Endothelial cell of umbilical vein (primary cell): ENCODE data around the gene GMEB2.

Experiments used
- EZH2 ChIP-seq: IDR thresholded peaks from 2 replicates; pipeline ENCODE4 v1.6.1; 2012; ENCODE audit warnings: borderline replicate concordance, low read depth, mild to moderate bottlenecking, moderate library complexity, low read length, inconsistent platforms; ENCODE audit not compliant: severe bottlenecking
- FOS ChIP-seq: IDR thresholded peaks from 2 replicates; pipeline ENCODE4 v1.6.1; 2011; ENCODE audit warnings: mild to moderate bottlenecking, low read length, moderate library complexity, borderline replicate concordance; ENCODE audit not compliant: insufficient read depth
- GATA2 ChIP-seq: IDR thresholded peaks from 2 replicates; pipeline ENCODE4 v1.7.0; 2011; ENCODE audit warnings: low read depth, mild to moderate bottlenecking, moderate library complexity, mixed read lengths, low read length; ENCODE audit not compliant: insufficient read length, insufficient read depth
- JUN ChIP-seq: IDR thresholded peaks from 2 replicates; pipeline ENCODE4 v1.6.1; 2011; ENCODE audit warnings: borderline replicate concordance, low read depth; ENCODE audit not compliant: insufficient read length, insufficient read depth
- MYC ChIP-seq: IDR thresholded peaks from one replicate; pipeline ENCODE4 v1.6.1; 2011; ENCODE audit warnings: mild to moderate bottlenecking, low read depth, low read length
- POLR2A ChIP-seq: IDR thresholded peaks from 2 replicates; pipeline ENCODE4 v1.6.1; 2012; ENCODE audit warnings: low read depth, mild to moderate bottlenecking, control low read depth, low read length
- POLR2AphosphoS5 ChIP-seq: IDR thresholded peaks from 2 replicates; pipeline ENCODE4 v1.6.1; 2012; ENCODE audit warnings: low read depth, mild to moderate bottlenecking, control low read depth, low read length, moderate library complexity; ENCODE audit not compliant: insufficient read depth
- TF ChIP-seq, protein P1 (sequence below), 2 donors: IDR thresholded peaks; 1 replicate in 1 of 2; 2 replicates in 1 of 2; pipeline ENCODE4 v1.5.1; 2011; ENCODE audit warnings: low read length in 2 of 2, mild to moderate bottlenecking in 2 of 2, moderate library complexity in 2 of 2, control low read depth in 1 of 2, inconsistent platforms in 1 of 2, low read depth in 1 of 2; ENCODE audit not compliant: insufficient read depth in 1 of 2; ENCODE audit errors: extremely low read depth in 1 of 2
- TF ChIP-seq, protein P2 (sequence below): IDR thresholded peaks from 2 replicates; pipeline ENCODE4 v1.6.1; 2011; ENCODE audit not compliant: insufficient read depth, insufficient read length

DNA sequence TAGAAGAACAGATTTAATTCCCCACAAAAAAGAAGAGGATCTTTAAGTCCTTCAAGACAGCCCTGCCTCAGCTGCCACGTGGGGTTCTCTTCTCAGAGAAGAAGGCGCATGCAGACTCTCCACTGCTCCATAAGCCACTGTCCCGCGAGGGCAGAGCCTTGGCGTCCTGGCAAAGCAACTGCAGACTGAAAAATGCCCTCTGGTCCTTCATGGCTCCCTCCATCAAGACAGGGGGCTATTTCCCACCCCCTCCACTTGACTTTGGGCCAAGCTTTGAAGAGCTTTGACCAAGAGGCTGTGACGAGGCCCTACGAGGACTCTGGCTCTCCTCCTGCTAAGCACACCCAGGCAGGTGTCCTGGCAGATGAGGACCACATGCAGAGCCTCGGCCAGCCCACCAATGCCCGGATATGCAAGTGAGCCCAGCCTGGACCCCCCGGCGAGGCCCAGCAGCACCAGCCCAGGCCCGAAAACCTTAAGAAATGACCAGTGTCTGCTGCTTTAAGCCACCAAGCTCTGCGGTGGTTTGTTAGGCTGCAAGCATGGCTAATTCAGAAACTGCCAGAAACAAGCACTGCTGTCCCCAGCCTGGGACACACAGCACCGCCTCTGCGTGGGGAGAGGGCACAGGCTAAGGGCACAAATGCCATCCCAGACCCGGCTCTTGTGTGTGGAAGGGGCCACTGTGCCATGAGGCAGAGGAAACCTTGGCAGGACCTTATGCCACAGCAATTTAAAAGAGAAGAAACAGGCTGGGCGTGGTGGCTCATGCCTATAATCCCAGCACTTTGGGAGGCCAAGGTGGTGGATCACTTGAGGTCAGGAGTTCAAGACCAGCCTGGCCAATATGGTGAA, 16.1 kb downstream of the GMEB2 start:
- TF ChIP-seq GATA2, result no peak
- TF ChIP-seq, protein P1, sequence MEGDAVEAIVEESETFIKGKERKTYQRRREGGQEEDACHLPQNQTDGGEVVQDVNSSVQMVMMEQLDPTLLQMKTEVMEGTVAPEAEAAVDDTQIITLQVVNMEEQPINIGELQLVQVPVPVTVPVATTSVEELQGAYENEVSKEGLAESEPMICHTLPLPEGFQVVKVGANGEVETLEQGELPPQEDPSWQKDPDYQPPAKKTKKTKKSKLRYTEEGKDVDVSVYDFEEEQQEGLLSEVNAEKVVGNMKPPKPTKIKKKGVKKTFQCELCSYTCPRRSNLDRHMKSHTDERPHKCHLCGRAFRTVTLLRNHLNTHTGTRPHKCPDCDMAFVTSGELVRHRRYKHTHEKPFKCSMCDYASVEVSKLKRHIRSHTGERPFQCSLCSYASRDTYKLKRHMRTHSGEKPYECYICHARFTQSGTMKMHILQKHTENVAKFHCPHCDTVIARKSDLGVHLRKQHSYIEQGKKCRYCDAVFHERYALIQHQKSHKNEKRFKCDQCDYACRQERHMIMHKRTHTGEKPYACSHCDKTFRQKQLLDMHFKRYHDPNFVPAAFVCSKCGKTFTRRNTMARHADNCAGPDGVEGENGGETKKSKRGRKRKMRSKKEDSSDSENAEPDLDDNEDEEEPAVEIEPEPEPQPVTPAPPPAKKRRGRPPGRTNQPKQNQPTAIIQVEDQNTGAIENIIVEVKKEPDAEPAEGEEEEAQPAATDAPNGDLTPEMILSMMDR (IDR thresholded peaks at IDR 0.05; ENCODE audit: extremely low read depth in 1 of 2, insufficient read depth in 1 of 2, low read depth in 1 of 2, low read length in 2 of 2), result no peak
- no peak for TF ChIP-seq POLR2A
- TF ChIP-seq EZH2, result no peak
- TF ChIP-seq POLR2AphosphoS5, result no peak
- no peak for TF ChIP-seq MYC
- no peak for TF ChIP-seq JUN
- TF ChIP-seq, protein P2, sequence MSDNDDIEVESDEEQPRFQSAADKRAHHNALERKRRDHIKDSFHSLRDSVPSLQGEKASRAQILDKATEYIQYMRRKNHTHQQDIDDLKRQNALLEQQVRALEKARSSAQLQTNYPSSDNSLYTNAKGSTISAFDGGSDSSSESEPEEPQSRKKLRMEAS, result no peak
- no peak for TF ChIP-seq FOS
